Activated naive CD4-positive, alpha-beta T cell (primary cell): ENCODE data around the gene NOTCH1.

ENCODE experiments used
- DNase-seq, 4 experiments: peaks; one replicate each; lab custom pipeline; 2025; lab: John Stamatoyannopoulos, UW

Gene NOTCH1

DNA sequence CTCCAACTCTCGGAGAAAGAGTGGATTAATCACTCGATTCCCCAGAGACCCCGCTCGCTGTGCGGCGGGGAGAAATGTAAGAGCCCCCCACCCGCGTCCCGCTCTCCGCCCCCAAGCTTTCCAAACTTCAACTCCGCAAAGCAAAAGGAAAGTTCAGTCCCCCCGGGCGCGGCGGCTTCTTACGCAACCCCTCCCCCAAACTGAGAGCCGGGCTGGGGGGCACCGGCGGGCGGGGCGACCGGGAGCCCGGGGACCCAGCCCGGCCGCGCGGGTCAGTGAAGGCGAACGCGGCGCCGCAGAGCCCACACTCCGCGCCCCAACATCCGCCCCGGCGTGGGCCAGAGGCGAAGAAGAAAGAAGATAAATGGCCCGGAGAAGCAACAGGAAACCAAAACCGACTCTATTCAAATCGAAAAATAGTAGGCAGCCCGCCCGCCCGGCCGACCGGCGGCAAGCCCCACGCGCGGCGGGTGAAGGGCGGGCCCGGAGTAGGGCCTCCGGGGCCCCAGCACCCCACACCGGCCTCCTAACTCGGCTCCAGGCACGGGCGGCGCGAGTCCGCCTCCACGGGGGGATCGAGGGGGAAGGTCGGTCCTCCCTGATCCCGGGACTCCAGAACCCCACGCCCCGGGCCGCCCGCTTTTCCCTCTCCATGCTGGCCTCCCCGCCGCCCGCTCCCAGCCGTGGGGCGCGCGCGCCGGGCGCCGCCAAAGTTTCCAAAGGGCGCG lies 720 bp downstream of the NOTCH1 start:
- peak; percentile 29 to 47 (median 36) for DNase-seq

DNA sequence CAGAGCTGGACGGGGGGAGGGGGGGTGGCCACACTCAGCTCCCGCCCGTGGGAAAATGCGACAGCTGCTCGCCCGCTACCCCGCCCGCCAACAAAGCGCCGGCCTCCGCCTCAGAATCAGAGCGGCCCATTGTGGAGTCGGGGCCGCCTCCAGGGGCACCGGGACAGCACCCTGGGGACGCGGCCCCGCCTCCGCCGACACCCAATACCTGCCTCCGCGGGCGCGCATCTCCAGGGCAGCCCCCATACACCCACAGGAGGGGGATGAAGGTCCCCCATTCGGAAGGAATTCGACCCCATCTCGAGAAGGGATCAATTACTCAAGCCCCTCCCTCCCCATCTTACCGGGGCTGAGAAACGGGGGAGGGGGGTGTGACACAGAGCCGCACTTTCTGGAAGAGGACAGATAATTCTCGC lies 1.3 kb downstream of the NOTCH1 start:
- peak in 2 of 4 experiments; percentile 28 to 46 for DNase-seq

DNA sequence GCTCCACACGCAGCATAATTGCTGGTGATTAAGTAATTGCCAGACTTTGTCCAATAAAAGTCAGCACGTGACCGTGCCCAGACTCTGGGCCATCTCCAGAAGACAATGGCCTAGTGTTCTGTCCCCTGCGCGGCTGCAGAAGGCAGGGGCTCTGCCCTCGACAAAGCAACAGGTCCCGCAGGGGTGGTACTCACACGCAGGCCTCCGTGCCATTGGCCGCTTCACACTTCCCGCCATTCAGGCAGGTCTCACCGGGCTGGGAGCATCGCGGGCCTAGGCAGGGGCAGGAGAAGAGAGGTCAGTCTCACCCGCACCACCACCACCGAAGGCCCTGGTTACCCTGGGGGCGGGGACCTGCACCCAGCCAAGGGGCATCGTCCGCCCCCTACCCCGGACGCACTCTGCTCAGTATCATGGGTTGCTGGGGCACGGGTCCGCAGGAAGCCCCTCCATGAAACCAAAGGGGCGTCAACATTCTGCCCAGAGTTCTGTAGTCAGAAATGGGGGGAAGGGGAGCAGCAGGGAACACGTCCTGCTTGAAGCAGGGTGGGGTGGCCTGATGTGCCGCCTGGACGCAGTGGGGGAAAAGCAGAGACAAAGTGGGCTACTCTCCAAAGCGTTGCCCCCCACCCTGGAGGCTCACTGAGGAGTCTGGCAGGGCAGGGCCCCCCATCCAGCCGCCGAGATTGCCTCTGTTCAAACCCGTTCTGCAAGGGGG lies 1.9 kb downstream of the NOTCH1 start:
- DNase-seq: no peak

DNA sequence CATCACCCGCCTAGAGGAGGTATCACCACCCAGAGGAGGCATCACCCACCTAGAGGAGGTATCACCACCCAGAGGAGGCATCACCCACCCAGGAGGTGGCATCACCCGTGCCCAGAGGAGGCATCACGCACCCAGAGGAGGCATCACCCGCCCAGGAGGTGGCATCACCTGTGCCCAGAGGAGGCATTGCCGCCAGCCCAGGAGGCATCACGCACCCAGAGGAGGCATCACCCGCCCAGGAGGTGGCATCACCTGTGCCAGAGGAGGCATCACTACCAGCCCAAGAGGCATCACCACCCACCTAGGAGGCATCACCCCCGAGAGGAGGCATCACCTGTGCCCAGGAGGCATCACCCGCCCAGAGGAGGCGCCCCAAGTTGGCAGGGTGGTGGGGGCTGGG lies 2.6 kb downstream of the NOTCH1 start:
- no peak for DNase-seq

DNA sequence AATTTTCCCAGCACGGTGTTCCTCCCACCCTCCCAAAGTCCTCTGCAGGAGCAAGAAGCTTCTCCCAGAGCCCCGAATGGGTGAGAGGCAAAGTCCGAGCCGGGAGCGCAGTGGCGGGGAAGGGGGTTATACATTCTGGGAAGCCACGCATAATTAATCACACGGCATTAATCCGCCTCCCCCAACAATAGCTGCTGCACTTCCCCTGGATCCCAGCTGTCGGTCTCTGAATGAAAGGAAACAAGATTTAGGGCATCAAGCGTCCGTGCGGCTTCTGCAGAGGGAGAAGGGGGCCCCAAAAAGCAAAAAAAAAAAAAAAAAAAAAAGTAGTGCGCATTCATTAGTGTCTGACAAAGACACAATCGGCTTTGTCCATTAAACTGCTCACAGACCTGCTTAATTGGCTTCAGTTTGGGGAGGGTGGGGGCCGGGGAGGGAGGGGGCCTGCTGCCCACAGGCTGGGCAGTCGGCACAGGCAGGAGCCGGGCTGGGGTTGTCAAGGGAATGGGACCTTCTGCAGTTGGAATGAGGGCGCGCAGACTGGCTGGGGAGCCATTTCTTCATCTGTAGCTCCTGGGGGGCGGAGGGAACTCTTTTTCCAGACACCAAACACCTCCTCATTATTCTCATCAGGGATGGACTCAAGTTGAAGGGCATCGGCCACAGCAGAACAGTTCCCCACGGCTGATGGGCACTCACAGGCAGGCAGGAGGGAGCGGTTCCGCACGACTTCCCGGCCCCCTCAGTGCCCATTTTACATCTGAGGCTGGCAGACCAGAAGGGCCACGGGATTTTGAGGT lies 3.4 kb downstream of the NOTCH1 start:
- DNase-seq: no peak

DNA sequence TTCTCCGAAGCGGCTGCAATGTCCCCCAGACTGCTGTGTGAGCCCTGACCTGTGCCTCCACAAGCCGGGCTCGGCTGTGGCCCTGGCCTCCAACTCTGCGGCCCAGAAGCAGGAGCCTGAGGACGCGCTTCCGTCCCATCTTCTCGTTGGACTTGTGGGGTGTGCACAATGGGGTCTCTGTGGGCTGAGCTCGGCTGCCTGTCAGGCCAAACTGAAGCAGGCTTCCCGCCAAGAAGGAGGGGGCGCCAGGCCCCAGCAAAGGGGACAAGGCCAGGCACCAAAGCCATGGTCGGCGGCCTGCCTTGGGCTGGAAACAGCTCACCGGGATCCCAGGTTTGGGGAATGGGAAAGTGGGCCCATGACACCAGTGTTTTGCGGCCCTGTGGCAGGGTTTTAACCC lies 4.1 kb downstream of the NOTCH1 start:
- no peak for DNase-seq

DNA sequence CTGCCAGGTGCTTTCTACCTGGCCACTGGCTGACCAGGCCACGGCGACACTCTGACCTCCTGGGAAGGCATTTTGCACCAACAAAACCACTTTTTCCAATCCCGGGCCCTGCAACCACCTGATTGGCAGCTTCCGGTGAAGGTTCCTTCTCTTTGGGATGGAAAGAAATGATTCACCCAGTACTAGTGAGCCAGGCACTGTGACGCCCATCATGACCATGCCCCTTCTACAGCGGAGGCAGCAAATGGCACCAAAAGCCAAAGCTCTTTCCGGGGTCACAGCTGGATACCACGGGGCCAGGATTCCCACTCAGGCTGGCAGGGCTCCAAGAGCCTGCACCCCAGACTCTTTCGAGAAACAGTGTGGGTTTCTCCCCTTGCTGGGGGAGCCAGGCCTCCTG lies 4.7 kb downstream of the NOTCH1 start:
- DNase-seq: no peak

DNA sequence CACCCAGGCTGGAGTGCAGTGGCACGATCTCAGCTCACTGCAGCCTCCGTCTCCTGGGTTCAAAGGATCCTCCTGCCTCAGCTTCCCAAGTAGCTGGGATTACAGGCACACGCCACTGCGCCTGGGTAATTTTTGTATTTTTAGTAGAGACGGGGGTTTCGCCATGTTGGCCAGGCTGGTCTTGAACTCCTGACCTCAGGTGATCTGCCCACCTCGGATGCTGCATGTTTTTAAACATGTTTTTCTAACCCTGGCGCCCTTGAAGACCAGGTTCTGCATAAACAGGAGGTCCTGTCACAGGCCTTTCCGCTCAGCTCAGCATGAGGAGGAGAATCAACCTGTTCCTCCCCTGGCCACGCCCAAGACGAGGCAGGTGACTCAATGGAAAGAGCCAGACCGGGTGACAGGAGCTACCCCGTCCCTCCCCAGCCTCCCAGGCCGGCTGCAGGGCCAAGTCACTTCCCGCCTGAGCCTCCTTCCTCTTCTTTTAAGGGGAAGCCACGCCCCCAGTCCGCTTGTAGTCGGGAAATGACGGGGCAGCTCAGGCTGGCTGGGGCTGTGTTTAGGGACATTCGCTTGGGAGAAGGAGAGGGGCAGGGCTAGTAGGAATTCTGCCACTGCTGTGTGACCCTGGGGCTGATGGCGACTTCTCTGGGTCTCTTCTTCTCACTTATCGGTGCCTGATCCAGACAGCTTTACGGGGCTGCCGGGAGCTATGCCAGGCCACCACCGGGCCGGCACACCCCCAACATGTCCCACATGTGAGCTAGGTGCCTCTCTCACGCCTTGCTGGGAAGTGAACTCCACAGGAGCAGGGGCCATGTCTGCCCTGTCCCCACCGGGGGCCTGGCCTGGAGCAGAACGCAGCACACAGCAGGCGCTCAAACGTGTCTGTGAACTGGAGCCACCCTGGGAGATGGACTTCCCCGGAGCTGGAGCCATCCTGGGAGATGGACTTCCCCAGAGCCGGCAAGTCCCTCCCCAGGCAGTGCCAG lies 6.1 kb downstream of the NOTCH1 start:
- peak; percentile 60 to 82 (median 73) for DNase-seq

DNA sequence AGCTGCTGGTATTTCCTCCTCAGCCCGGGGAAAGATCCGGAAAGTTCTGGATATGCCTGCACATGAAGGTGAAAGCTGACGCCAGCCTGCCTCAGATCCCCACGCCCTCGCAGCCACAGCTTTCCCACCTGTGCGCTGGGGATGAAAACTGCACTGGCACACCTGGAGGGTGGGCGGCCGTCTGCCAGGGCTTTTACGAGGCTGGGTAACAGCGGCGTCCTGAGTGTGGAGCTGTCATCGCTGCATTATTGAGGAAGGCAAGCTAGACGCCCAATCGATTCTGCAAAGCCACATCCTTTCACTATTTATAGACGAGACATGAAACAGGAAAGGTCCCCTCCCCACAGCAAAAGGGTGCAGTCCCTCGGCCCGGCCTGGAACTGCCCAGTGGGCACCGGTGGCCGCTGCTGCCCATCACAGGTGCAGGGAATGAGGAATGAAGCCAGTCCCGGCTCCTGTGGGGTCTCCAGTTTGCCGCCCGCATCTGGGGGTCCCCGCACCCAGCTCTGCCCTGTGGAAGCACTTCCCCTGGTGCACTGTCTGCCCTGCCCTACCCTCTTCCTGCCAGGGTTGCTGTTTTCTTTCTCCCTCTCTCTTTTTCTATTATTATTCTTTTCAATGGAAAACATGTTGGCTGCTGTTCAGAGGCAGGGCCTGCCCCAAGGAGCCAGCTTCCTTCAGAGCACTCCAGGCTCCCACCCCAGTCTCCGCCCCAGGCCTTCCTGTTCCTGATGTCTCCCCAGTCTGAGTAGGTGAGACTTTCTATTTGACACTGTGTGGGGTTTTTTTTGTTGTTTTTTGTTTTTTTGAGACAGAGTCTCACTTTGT lies 7.0 kb downstream of the NOTCH1 start:
- peak in 2 of 4 experiments; percentile 33 to 42 for DNase-seq

DNA sequence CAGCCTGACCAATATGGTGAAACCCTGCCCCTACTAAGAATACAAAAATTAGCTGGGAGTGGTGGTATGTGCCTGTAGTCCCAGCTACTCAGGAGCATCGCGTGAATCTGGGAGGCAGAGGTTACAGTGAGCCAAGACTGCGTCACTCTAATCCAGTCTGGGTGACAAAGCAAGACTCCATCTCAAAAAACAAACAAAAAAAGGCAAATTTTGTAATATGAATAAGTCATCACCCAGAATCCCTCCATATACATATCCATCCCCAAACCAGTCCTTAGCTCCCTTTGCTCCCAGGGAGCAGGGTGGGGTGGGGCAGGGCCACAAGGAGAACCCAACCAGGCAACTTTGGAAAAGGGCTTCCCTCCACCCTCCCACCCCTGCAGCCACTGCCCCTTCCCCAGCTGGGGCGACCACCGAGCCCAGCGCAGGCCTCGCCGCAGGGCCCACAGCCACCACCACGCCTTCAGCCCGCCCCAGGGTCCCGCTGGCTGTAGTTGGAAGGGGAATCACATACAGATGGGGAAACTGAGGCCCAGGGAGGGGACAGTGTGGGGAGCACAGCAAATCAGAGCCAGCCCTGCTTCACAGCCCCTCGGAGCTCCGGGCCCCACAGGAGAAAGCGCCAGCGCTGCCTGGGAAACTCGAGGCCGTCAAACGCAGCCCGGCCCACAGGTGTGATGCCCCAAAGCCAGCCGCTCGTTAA lies 7.8 kb downstream of the NOTCH1 start:
- no peak for DNase-seq

DNA sequence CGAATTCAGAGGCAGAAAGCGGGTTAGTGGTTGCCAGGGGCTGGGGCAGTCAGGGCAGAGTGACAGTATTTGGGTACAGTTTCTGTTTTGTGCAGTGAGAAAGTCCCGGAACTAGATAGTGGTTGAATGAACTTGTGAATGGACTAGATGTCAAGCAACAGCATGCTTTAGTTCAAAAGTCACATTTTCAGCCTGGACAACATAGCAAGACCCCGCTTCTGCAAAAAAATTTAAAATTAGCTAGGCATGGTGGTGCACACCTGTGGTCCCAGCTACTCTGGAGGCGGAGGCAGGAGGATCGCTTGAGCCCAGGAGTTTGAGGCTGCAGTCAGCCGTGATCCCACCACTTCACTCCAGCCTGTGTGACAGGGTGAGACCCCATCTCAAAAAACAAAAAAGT lies 8.4 kb downstream of the NOTCH1 start:
- DNase-seq: no peak

DNA sequence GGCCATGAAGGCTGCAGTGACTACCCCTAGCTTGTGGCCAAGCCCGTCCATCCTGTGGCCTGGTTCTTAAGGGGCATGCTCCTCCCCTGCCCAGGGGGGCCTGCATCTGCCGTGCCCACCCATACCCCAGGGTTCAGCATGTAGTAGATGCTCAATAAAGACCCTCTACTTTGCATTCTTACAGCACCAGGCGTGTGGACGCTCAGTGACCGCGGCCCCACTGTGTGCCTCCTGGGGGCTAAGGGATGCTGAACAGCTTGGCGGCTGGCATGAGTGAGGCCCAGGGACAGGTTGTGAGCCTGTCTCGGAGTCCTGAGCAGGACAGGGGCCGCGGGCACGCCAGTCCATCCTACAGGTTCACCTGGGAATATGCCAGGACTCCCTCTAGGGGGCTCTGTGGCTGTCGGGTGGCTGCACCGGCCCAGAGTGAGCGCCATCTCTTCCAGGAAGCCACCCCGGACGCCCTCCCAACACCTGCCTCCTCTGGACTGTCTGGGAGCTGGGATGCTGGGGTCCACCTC lies 9.1 kb downstream of the NOTCH1 start:
- DNase-seq: no peak

DNA sequence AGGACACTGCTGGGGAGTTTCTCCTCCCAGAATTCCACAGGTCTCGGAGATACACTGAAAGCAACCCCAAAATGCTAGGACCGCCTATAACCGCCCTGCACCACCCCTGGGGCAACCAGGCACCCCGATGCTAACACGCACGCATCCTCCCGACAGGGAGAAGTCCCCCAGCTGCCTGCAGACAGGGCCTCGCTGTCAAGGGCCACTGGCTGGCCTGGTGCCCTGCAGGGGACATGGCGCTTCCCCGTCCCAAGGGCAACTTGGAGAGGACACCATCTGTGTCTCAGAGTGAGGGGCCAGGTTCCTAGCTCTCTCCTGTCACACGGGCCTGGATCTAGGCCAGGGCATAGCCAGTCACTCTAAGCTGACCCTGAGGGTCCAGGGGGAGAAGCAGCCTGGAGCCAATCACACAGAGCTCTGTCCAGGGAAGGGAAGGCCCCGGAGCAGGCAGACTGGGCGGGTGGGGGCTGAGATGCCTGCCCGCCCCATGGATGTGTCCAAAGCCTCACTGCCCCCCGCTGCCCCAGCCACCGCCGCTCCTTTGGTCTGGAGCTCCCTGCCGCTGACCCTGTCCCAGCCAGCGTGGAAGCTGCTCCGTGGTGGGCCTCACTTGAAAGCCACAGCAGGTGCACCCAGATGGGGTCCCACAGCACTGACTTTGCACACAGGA lies 9.7 kb downstream of the NOTCH1 start:
- no peak for DNase-seq

DNA sequence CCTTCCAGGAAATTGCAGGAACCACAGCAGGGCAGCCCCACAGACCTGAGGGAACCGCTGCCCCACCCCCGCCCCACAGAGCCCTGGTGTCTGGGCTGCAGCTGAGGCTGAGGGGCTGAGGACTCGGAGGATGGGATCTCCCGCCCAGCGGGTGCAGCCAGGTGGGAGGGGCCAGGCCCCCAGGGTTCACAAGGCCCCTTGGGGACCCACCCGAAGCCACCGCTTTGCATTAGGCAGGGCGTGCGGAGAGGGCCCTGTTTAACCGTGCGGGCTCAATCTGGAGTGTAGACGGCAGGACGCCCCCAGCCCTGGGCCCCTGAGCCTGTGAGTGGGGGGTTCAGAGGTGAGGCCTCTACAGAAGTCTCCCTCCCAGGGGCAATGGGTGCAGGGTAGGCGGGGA lies 10.8 kb downstream of the NOTCH1 start:
- no peak for DNase-seq

DNA sequence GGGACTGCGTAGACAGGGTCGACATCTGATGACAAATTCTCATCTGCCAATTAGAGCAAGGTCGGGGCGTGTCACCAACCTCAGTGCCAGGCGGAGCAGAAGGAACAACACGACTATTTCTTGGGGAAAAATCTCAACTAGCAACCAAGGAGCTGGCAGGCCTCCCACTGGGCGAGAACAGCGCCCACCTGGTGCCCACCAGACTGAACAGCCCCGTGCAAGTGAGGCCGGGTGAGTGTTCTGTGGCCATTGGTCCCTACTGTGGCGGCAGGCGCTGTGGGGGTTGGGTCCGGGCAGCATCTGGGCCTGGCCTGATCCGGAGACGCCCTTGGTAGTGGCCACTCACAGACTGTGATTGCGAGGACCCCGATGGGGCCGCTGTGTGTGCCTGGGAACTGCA lies 11.5 kb downstream of the NOTCH1 start:
- DNase-seq: no peak

DNA sequence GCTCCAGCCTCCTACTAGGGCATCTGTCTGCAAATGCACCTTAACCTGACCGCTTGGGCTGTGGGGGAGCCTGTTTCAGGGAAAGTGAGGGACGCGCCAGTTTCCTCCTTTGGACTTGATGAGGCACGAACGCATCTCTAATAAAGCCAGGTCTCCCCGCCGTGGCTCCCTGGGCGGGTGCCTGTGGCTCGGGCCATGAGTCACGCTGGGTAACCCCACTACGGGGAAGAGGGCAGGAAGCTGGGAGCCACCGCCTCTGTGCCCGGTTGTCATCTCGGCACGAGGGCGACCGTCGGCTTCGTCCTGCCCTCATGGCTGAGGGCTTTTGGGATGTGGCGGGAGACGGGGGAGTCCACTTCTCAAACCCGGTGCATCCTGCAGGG lies 12.1 kb downstream of the NOTCH1 start:
- peak in 2 of 4 experiments; percentile 56 to 60 for DNase-seq

DNA sequence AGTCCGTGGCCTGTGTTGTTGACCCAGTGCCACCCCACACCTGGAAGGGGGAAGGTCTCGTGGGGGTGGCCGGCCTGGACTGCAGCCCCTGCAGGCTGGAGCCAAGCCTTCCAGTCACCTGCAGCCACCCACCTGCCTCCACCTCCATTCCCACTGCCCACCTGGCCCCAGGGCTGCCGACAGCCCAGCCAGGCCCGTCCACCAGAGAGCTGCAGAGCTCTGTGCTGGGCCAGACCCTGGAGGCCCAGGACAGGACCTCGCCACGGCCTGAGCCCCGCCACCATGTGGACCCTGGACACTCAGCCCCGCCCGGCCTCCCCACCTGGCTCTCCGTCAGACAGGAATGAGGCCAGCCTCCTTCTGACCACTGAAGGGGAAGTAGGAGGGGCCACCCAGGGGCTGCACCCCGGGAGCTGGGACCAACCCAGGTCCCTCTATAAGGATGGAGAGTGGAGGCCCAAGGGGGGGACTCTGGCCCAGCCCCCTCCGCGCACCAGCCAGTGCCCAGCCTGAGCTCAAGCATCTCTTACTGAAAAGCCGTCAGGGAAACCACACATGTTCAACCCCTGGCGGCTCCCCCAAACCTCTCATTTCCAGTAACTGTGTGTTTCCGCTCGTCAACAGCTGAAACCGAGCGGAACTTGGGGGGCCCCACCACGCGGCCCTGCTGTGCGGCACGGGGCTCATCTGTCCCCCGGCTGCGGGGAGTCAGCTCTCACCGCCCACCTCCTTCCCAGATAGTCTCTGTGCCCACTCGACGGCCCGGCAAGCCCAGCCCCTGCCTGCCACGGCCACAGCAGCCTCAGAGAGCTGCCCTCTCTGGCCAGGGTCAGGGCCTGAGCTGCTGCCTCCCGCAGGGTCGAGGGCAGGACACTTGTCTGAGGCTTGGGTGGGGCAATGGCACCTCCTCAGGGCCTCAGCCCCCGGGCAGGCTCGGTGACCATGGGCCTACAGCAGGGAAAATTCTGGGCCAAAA lies 12.8 kb downstream of the NOTCH1 start:
- peak in 3 of 4 experiments; percentile 34 to 66 (median 58) for DNase-seq
